Measurements from ENCODE around the gene PINLYP. TPM values are rescaled to one million over a fixed set of nuclear protein-coding genes. Genes with fewer than 3 reads are reported as not detected.

PINLYP gene
- 8.4 TPM for polyA plus RNA-seq (2013, experiment 1 of 2)
- polyA plus RNA-seq (2013, experiment 2 of 2), result 8.4 TPM

DNA sequence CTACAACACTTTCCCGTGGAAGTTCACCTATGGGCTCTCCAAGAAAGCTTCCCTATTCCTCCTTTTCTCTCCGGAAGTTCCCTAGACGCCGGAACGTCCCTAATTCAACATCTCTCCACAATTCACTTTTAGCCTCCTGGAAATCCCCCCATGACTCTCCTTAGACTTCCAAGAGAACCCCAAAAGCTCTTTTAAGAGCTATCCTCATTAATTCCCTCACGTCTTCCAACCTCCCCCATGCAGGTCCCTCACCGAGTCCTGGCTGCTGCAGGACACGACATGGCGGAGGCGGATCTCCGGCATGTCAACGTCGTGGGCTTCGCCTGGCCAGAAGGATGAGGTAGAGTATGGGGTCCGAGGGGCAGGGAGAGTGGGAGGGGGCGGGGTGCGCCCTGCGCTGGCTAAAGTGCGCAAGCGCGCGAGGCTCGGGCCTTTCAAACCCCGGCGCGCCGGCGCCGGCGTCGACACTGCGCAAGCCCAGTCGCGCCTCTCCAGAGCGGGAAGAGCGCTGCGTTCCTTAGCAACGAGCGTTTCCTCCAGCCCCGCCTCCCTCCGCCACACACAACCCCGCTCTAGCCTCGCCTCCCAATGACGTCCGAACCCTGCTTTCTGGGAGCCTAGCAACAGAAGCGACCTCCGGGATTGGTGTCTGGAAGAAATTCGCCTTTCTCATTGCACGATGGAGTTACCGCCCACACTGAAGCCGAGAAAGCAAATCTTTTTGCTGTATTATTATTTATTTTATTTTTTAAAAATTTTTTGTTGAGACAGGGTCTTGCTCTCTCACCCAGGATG is at the start of gene PINLYP, which contains the start of gene XRCC1:
TSS of gene PINLYP (plus strand) at position 646 of the 795 bp plus-strand sequence. CDS start 1,391 bp downstream, outside the sequence.
TSS of gene XRCC1 (minus strand) at position 372 of the 795 bp plus-strand sequence. CDS start at position 303, 69 bp downstream.
- H3K23ac ChIP-seq (ENCODE audit: low read depth, low read length, poor library complexity), result peak within 1 kb of the TSS; percentile 50
- H3K9me3 ChIP-seq (replicated peaks in 1 of 2; ENCODE audit: control insufficient read depth in 2 of 2, insufficient read depth in 1 of 2, low read depth in 1 of 2, low read length in 2 of 2), result no peaks in the 10 kb centered on the region
- H2BK5ac ChIP-seq (ENCODE audit: low read length), result peak within 1 kb of the TSS; percentile 93
- peak within 1 kb of the TSS; percentile 57 for H4K91ac ChIP-seq (ENCODE audit: low read depth, low read length, poor library complexity)
- H3K4ac ChIP-seq (ENCODE audit: low read length), result peak within 1 kb of the TSS; percentile 90
- H2BK15ac ChIP-seq (ENCODE audit: low read length), result peak within 1 kb of the TSS; percentile 87
- H3K9ac ChIP-seq (ENCODE audit: low read depth, low read length, poor library complexity), result peak within 1 kb of the TSS; percentile 96
- H2AK5ac ChIP-seq (ENCODE audit: low read depth, low read length), result peak within 1 kb of the TSS; percentile 85
- peak within 1 kb of the TSS; percentile 61 for H3K18ac ChIP-seq (ENCODE audit: low read length)
- H4K8ac ChIP-seq (ENCODE audit: low read depth, low read length), result peak within 1 kb of the TSS; percentile 96
- peak within 1 kb of the TSS; percentile 82 to 93 for H3K4me3 ChIP-seq (ENCODE audit: low read length in 2 of 2)
- H3K27ac ChIP-seq (replicated peaks; ENCODE audit: low read length), result peak within 1 kb of the TSS; percentile 70
- WGBS, 2 donors (ENCODE audit: extremely low coverage in 2 of 2, insufficient read length in 2 of 2, insufficient replicate concordance in 1 of 2), result no CpG with 5 or more reads among the region's 51 CpGs
- peak within 1 kb of the TSS; percentile 75 for H3K4me2 ChIP-seq (ENCODE audit: insufficient read depth, low read length, poor library complexity, severe bottlenecking)
- H3K79me1 ChIP-seq (ENCODE audit: low read depth, low read length), result peaks cover 4% of the 10 kb centered on the region
- H2AFZ ChIP-seq (ENCODE audit: low read length), result peak within 1 kb of the TSS; percentile 87
- peaks cover 4 to 36% of the 10 kb centered on the region in 2 donors for H3K36me3 ChIP-seq (replicated peaks in 1 of 2; ENCODE audit: control insufficient read depth in 2 of 2, insufficient read depth in 2 of 2, low read length in 2 of 2)
- H2BK120ac ChIP-seq (ENCODE audit: low read depth, low read length), result peak within 1 kb of the TSS; percentile 30
- no peak within 1 kb of the TSS for H3K14ac ChIP-seq (ENCODE audit: low read length)
- no peak within 1 kb of the TSS for H2BK12ac ChIP-seq (ENCODE audit: low read length)
- H3K27me3 ChIP-seq (ENCODE audit: control insufficient read depth in 3 of 3, insufficient read depth in 3 of 3, low read depth in 1 of 3, low read length in 3 of 3), result no peaks in the 10 kb centered on the region
- peak; percentile 97 for DNase-seq (ENCODE audit: low spot score)
- H3K4me1 ChIP-seq (ENCODE audit: control insufficient read depth in 2 of 2, insufficient read depth in 1 of 2, low read depth in 1 of 2, low read length in 2 of 2), result peaks cover 8 to 12% of the 10 kb centered on the region in 2 donors

DNA sequence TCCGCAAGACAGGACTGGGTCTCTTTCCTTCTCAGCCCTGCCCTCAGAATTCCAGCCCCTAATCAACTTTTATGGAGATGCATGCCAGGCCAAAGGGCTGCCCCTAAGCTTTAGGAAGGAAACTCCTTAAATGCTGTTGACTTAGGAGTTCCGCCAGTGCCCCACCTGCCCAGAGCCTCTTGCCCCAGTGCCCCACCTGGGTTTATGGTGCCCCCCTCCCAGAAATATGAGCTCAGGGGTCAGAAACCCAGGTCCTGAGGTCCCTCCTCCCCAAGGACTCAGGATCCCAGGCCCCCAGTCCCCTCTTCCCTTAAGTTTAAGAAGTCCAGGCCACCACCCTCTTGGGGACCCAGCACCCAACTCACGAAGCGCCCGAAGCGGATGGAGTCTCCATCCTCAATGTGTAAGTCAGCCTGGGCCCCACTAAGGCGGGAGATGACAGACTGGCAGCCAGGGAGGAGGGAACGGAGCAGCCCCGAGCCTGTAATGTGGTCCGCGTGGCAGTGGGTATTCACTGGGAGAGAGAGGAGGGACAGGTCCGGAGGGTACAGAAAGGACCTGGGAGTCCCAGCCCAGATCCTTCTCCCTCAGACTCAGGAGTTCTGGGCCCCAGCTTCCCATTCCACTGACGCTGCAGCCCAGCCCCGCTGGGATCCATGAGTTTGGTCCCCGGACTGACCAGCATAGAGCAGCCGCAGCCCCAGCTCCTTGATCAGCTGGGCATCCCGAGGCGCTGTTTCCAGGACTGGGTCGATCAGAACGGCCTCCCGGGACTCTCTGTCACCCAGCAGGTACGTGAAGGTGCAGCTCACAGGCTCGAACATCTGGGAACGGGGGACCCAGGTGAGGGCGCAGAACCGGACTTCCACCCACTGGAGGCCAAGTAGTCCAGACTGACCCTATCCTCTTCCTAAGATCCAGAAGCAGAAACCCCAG is 49.5 kb upstream of the PINLYP start:
- Histone ChIP-seq H2BK120ac (ENCODE audit: low read depth, low read length) (no peak overlapping the region), H3K4me1 (ENCODE audit: control insufficient read depth in 2 of 2, insufficient read depth in 1 of 2, low read depth in 1 of 2, low read length in 2 of 2) (peaks cover 7 to 15% of the 10 kb centered on the region in 2 donors), H2AFZ (ENCODE audit: low read length) (peak overlapping the region; percentile 97), H3K36me3 (replicated peaks in 1 of 2; ENCODE audit: control insufficient read depth in 2 of 2, insufficient read depth in 2 of 2, low read length in 2 of 2) (no peaks in the 10 kb centered on the region), H2BK12ac (ENCODE audit: low read length) (no peak overlapping the region), H3K9me3 (replicated peaks in 1 of 2; ENCODE audit: control insufficient read depth in 2 of 2, insufficient read depth in 1 of 2, low read depth in 1 of 2, low read length in 2 of 2) (no peaks in the 10 kb centered on the region), H3K4me3 (ENCODE audit: low read length in 2 of 2) (peak overlapping the region; percentile 61 to 92), H4K8ac (ENCODE audit: low read depth, low read length) (peak overlapping the region; percentile 76), H3K18ac (ENCODE audit: low read length) (peak overlapping the region; percentile 59), H3K4me2 (ENCODE audit: insufficient read depth, low read length, poor library complexity, severe bottlenecking) (peak overlapping the region; percentile 97), H3K23ac (ENCODE audit: low read depth, low read length, poor library complexity) (no peak overlapping the region), H3K4ac (ENCODE audit: low read length) (no peak overlapping the region), H3K27me3 (ENCODE audit: control insufficient read depth in 3 of 3, insufficient read depth in 3 of 3, low read depth in 1 of 3, low read length in 3 of 3) (peaks cover 0 to 11% (median 4%) of the 10 kb centered on the region in 3 experiments), H2BK15ac (ENCODE audit: low read length) (peak overlapping the region; percentile 64), H4K91ac (ENCODE audit: low read depth, low read length, poor library complexity) (no peak overlapping the region), H3K9ac (ENCODE audit: low read depth, low read length, poor library complexity) (peak overlapping the region; percentile 86), H3K79me1 (ENCODE audit: low read depth, low read length) (peaks cover 2% of the 10 kb centered on the region), H2AK5ac (ENCODE audit: low read depth, low read length) (peak overlapping the region; percentile 10), H3K14ac (ENCODE audit: low read length) (peak overlapping the region; percentile 59), H3K27ac (replicated peaks; ENCODE audit: low read length) (no peak overlapping the region), H2BK5ac (ENCODE audit: low read length) (peak overlapping the region; percentile 24)
- WGBS, 2 donors (ENCODE audit: extremely low coverage in 2 of 2, insufficient read length in 2 of 2, insufficient replicate concordance in 1 of 2), result no CpG with 5 or more reads among the region's 26 CpGs
- DNase-seq (ENCODE audit: low spot score), result no peak

DNA sequence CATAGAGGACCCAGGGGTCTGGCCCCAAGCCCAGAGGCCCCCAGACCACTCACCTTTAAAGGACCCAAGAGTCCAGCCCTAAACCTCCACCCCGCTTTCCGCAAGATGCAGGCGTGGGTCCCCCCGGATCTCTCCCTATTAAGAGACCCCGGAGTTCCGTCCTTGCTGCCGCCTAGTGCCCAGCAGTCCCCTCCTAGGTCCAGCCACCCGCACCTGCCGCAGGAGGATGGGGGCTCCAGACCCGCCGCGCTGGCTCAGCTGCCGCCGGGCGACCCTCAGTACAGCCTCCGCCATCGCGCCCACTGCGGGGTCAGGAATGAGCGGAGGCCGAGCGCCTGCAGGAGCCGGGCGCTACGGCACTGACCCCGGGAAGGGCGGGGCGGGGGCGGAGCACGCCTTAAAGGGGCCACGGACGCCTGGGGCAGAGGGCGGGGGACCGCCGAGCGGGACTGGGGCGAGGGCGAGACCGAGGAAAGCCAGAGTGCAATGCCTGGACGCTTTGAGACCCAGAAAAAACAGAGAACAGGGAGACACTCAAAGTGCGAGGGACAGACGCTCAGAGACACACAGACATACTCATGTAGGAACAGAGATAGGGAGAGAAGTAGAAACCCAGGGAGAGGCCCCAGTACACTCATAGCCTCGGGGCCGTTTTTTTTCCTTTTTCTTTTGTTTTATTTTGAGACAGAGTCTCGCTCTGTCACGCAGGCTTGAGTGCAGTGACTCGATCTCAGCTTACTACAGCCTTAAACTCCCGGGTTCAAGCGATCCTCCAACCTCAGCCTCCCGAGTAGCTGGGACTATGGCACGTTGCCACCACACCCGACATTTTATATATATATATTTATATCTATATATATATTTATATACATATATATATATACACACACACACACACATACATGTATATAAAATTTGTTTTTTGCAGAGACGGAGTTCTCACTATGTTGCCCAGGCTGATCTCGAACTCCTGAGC is 48.4 kb upstream of the PINLYP start, which contains the start of gene ETHE1:
TSS of gene ETHE1 (minus strand) at position 318 of the 976 bp plus-strand sequence. CDS start at position 294, 24 bp downstream.
- Histone ChIP-seq H3K4me1 (ENCODE audit: control insufficient read depth in 2 of 2, insufficient read depth in 1 of 2, low read depth in 1 of 2, low read length in 2 of 2) (peaks cover 7 to 16% of the 10 kb centered on the region in 2 donors), H3K36me3 (replicated peaks in 1 of 2; ENCODE audit: control insufficient read depth in 2 of 2, insufficient read depth in 2 of 2, low read length in 2 of 2) (no peaks in the 10 kb centered on the region), H4K8ac (ENCODE audit: low read depth, low read length) (peak within 1 kb of the TSS; percentile 76), H2BK120ac (ENCODE audit: low read depth, low read length) (no peak within 1 kb of the TSS), H3K27me3 (ENCODE audit: control insufficient read depth in 3 of 3, insufficient read depth in 3 of 3, low read depth in 1 of 3, low read length in 3 of 3) (peaks cover 0 to 11% (median 4%) of the 10 kb centered on the region in 3 experiments), H3K18ac (ENCODE audit: low read length) (peak within 1 kb of the TSS; percentile 85), H3K27ac (replicated peaks; ENCODE audit: low read length) (no peak within 1 kb of the TSS), H2BK5ac (ENCODE audit: low read length) (peak within 1 kb of the TSS; percentile 24), H3K14ac (ENCODE audit: low read length) (peak within 1 kb of the TSS; percentile 82), H3K4ac (ENCODE audit: low read length) (no peak within 1 kb of the TSS), H3K9ac (ENCODE audit: low read depth, low read length, poor library complexity) (peak within 1 kb of the TSS; percentile 86), H3K79me1 (ENCODE audit: low read depth, low read length) (peaks cover 2% of the 10 kb centered on the region), H2BK12ac (ENCODE audit: low read length) (no peak within 1 kb of the TSS), H3K4me2 (ENCODE audit: insufficient read depth, low read length, poor library complexity, severe bottlenecking) (peak within 1 kb of the TSS; percentile 97), H4K91ac (ENCODE audit: low read depth, low read length, poor library complexity) (no peak within 1 kb of the TSS), H3K4me3 (ENCODE audit: low read length in 2 of 2) (peak within 1 kb of the TSS; percentile 61 to 92), H2AK5ac (ENCODE audit: low read depth, low read length) (peak within 1 kb of the TSS; percentile 10), H2BK15ac (ENCODE audit: low read length) (peak within 1 kb of the TSS; percentile 64), H2AFZ (ENCODE audit: low read length) (peak within 1 kb of the TSS; percentile 97), H3K9me3 (replicated peaks in 1 of 2; ENCODE audit: control insufficient read depth in 2 of 2, insufficient read depth in 1 of 2, low read depth in 1 of 2, low read length in 2 of 2) (no peaks in the 10 kb centered on the region), H3K23ac (ENCODE audit: low read depth, low read length, poor library complexity) (no peak within 1 kb of the TSS)
- no CpG with 5 or more reads among the region's 54 CpGs for WGBS, 2 donors (ENCODE audit: extremely low coverage in 2 of 2, insufficient read length in 2 of 2, insufficient replicate concordance in 1 of 2)
- peak; percentile 65 for DNase-seq (ENCODE audit: low spot score)

Data from neuronal stem cell (in vitro differentiated cells).